ENCODE results near the gene CCDC78.

Gene CCDC78

GRCh38 chr16:704047-704446 lies 22.2 kb downstream of the CCDC78 start:
- Histone ChIP-seq H3K27ac (replicated peaks) (no peak overlapping the region), H3K4me3 (replicated peaks; ENCODE audit: insufficient read depth, low read length) (no peak overlapping the region), H3K27me3 (ENCODE audit: insufficient read depth, poor library complexity, severe bottlenecking) (peaks cover 65% of the 10 kb centered on the region)
- no peak for DNase-seq (ENCODE audit: low read depth in 1 of 2, low spot score in 1 of 2)
- TF ChIP-seq REST (IDR thresholded peaks at IDR 0.05; ENCODE audit: insufficient replicate concordance, low read depth) (no peak), SPI1 (IDR thresholded peaks at IDR 0.05; ENCODE audit: borderline replicate concordance, low read depth) (no peak), POLR2AphosphoS5 (IDR thresholded peaks at IDR 0.05; ENCODE audit: low read depth) (no peak), GABPA (IDR thresholded peaks at IDR 0.05; ENCODE audit: low read depth) (no peak), CTCF (IDR thresholded peaks at IDR 0.05; ENCODE audit: insufficient read depth, low read length) (no peak)

- no peak for DNase-seq (ENCODE audit: low read depth in 1 of 2, low spot score in 1 of 2)
- Histone ChIP-seq H3K27ac (replicated peaks) (no peak overlapping the region), H3K27me3 (ENCODE audit: insufficient read depth, poor library complexity, severe bottlenecking) (peaks cover 65% of the 10 kb centered on the region), H3K4me3 (replicated peaks; ENCODE audit: insufficient read depth, low read length) (no peak overlapping the region)
- TF ChIP-seq POLR2AphosphoS5 (IDR thresholded peaks at IDR 0.05; ENCODE audit: low read depth), result no peak
- TF ChIP-seq GABPA (IDR thresholded peaks at IDR 0.05; ENCODE audit: low read depth), result no peak
- no peak for TF ChIP-seq SPI1 (IDR thresholded peaks at IDR 0.05; ENCODE audit: borderline replicate concordance, low read depth)
- no peak for TF ChIP-seq CTCF (IDR thresholded peaks at IDR 0.05; ENCODE audit: insufficient read depth, low read length)
- no peak for TF ChIP-seq REST (IDR thresholded peaks at IDR 0.05; ENCODE audit: insufficient replicate concordance, low read depth)
Observed at GRCh38 chr16:703406-703805, 22.8 kb downstream of the CCDC78 start.

GRCh38 chr16:702341-702740 lies 23.9 kb downstream of the CCDC78 start:
- no peak for DNase-seq (ENCODE audit: low read depth in 1 of 2, low spot score in 1 of 2)
- TF ChIP-seq POLR2AphosphoS5 (IDR thresholded peaks at IDR 0.05; ENCODE audit: low read depth), result no peak
- no peak for TF ChIP-seq CTCF (IDR thresholded peaks at IDR 0.05; ENCODE audit: insufficient read depth, low read length)
- no peak for TF ChIP-seq REST (IDR thresholded peaks at IDR 0.05; ENCODE audit: insufficient replicate concordance, low read depth)
- TF ChIP-seq GABPA (IDR thresholded peaks at IDR 0.05; ENCODE audit: low read depth), result no peak
- no peak for TF ChIP-seq SPI1 (IDR thresholded peaks at IDR 0.05; ENCODE audit: borderline replicate concordance, low read depth)
- Histone ChIP-seq H3K27me3 (ENCODE audit: insufficient read depth, poor library complexity, severe bottlenecking) (peaks cover 62% of the 10 kb centered on the region), H3K4me3 (replicated peaks; ENCODE audit: insufficient read depth, low read length) (no peak overlapping the region), H3K27ac (replicated peaks) (no peak overlapping the region)

All from HL-60 (cell line).